Central memory CD8-positive, alpha-beta T cell (primary cell): ENCODE data around the gene MALRD1.

ENCODE experiments used
- ATAC-seq: fragments of 150-1000 bp; cut with Tn5 transposase; replicated peaks from 2 replicates; pipeline ENCODE4 v1.10.0; 2022; ENCODE audit warnings: mild to moderate bottlenecking, moderate FRiP score, moderate number of reproducible peaks; ENCODE audit not compliant: poor library complexity, severe bottlenecking; ENCODE audit errors: extremely low read depth
- DNase-seq, 2 donors: peaks; one replicate each; pipeline ENCODE4 v3.0.0; 2021; ENCODE audit warnings: low spot score in 2 of 2
- H3K27ac Mint-ChIP-seq: one replicate; pipeline ENCODE4 v1.8.0; 2022; ENCODE audit warnings: low read depth, mild to moderate bottlenecking, moderate library complexity, mixed read lengths
- H3K27me3 Mint-ChIP-seq: one replicate; pipeline ENCODE4 v1.8.0; 2022; ENCODE audit warnings: mixed read lengths
- H3K36me3 Mint-ChIP-seq: one replicate; pipeline ENCODE4 v1.8.0; 2022; ENCODE audit warnings: mild to moderate bottlenecking, moderate library complexity, mixed read lengths; ENCODE audit not compliant: insufficient read depth
- H3K4me1 Mint-ChIP-seq: one replicate; pipeline ENCODE4 v1.8.0; 2022; ENCODE audit warnings: mixed read lengths
- H3K4me3 Mint-ChIP-seq: one replicate; pipeline ENCODE4 v1.8.0; 2022; ENCODE audit warnings: mild to moderate bottlenecking, moderate library complexity, mixed read lengths
- H3K9me3 Mint-ChIP-seq: one replicate; pipeline ENCODE4 v1.8.0; 2022; ENCODE audit warnings: mixed read lengths

The MALRD1 gene

DNA sequence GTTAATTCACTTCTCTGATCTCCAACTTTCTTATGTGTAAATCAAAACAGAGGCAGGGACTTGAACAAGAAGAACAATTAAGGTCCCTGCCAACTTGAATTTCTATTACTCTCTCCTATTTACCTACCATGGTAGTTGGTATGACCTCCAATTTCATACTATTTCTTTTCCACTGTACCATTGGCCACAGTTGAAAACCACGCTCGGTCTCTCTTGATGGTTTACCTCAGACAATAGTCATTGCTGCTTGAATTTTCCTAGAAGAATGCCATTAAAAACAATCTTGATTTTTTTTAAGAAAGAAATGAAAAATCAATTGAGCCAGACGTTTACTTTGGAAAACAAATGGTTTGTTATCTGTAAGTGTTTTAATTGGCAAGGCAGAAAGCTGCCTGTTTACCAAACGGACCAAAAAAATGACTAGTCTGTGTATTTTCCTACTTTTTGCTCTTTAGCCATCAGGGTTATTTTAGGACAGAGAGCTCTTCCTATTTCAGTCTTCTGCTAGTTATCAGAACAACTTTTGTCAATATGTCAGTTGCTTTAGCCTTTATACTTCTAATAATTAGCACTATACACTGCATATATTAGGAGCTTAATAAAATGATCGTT lies 610.1 kb downstream of the MALRD1 start:
- no peaks in the 10 kb centered on the region for H3K36me3 Mint-ChIP-seq
- no peak overlapping the region for H3K4me3 Mint-ChIP-seq
- no peak overlapping the region for H3K27ac Mint-ChIP-seq
- DNase-seq (no peak), ATAC-seq (no peak)
- no peaks in the 10 kb centered on the region for H3K4me1 Mint-ChIP-seq
- no peaks in the 10 kb centered on the region for H3K27me3 Mint-ChIP-seq
- no peaks in the 10 kb centered on the region for H3K9me3 Mint-ChIP-seq

DNA sequence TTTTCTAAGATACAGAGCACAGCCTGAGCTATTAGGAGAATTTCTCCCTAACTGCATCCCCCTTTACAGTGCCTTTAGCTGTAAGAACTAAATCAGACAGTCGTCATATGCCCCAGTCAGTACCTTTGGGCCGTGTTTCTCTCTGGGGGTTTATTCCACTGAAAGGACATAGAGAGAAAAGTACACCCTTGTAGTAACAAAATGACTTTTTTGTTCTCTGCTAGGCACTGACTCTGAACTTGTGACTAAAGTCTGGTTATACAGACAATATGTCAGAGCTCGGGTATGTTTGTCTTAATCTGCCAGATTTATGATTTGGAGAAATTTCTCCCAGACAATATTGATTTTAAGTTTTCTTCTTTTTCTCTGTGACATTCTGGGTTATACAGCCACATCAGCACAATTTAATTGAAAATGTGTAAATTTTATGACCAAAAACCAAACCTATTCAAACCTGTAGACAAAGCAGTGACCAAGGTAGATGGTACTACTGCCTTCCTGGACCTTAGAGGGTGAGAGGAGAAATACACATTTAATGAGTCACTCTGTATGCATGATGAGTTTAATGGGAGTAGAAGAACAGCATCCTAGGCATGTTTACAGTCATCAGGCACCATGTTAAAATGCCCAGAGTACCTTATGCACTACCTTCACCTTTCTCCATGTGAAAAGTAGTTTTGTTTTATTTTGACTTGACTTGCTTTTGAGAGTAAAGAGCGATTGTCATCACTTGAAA lies 611.5 kb downstream of the MALRD1 start:
- H3K27me3 Mint-ChIP-seq, result no peaks in the 10 kb centered on the region
- DNase-seq (no peak), ATAC-seq (no peak)
- H3K9me3 Mint-ChIP-seq, result no peaks in the 10 kb centered on the region
- no peak overlapping the region for H3K27ac Mint-ChIP-seq
- no peak overlapping the region for H3K4me3 Mint-ChIP-seq
- H3K4me1 Mint-ChIP-seq, result no peaks in the 10 kb centered on the region
- H3K36me3 Mint-ChIP-seq, result no peaks in the 10 kb centered on the region

DNA sequence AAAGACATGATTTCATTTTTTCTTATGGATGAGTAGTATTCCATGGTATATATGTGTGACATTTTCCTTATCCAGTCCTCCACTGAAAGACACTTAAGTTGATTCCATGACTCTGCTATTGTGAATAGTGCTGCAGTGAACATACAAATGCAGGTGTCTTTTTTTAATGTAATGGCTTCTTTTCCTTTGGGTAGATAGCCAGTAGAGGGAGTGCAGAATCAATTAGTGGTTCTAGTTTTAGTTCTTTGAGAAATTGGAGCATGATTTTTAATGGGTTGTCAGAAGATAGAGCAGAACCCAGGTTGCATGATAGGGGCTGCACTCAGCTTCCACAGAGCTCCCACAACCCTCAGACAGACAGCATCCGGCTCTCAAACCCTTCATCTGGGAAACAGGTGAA lies 614.7 kb downstream of the MALRD1 start:
- ATAC-seq, result no peak
- no peak overlapping the region for H3K27ac Mint-ChIP-seq
- no peak overlapping the region for H3K4me3 Mint-ChIP-seq
- no peak for DNase-seq
- no peaks in the 10 kb centered on the region for H3K36me3 Mint-ChIP-seq
- H3K27me3 Mint-ChIP-seq, result no peaks in the 10 kb centered on the region
- H3K9me3 Mint-ChIP-seq, result peaks cover 7% of the 10 kb centered on the region
- no peaks in the 10 kb centered on the region for H3K4me1 Mint-ChIP-seq

DNA sequence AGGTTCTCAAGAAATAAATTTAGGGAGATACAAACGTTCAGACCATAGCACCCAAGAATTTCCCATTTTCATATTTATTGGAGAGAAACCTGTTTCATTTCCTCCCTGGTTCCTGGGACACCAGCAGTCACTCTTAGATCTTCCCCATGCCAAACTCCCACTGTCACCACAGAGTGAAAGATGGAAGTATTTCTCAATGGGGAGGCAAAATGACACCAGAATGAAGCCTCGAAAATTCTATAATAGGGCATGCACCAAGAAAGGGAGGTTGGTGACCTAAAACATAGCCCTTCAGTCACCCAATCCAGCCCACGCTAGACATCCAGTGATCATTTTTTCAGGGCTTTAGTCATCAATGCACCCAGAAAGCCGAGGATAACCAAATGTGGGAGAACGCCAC lies 619.5 kb downstream of the MALRD1 start:
- Mint-ChIP-seq H3K9me3 (peaks cover 12% of the 10 kb centered on the region), H3K27me3 (no peaks in the 10 kb centered on the region), H3K4me1 (no peaks in the 10 kb centered on the region), H3K27ac (no peak overlapping the region), H3K4me3 (no peak overlapping the region), H3K36me3 (no peaks in the 10 kb centered on the region)
- ATAC-seq (no peak), DNase-seq (no peak)

DNA sequence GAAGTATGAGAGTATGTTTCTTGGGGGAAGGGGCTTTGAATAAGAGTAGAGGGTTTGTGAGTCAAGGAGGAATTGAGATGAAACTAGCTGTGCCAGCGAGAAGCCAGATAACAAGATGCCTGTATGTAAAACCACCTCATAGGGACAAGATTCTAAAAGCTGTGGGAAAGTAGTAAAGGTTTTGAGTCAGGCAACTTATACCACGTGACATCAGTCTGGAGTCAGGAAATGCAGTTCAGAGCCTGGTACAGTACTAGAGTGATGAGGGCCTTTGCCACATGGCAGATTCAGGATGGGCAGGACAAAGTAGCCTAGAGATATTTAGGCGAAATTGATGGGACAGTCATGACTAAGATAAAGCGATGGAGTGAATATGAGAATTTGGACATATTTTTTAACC lies 627.5 kb downstream of the MALRD1 start:
- Mint-ChIP-seq H3K27ac (no peak overlapping the region), H3K4me1 (no peaks in the 10 kb centered on the region), H3K9me3 (peaks cover 23% of the 10 kb centered on the region), H3K27me3 (no peaks in the 10 kb centered on the region), H3K4me3 (no peak overlapping the region), H3K36me3 (no peaks in the 10 kb centered on the region)
- ATAC-seq (no peak), DNase-seq (no peak)

DNA sequence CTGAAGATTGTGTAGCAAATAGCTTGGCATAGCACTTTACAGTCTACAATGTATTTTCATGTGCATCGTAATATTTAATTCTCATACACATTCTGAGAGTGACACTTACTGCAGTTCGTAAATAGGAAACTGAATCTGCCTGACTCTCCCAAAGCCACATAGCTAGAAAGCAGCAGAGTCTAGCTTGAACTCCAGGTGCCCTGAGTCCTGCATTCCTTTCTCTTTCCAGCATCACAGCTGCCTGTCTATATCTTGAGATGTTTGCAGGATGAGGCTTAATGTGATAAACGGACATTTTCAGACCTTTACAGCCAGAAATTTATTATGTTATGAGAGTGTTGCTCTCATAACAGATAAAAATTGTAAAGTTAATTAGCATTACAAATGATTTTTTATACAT lies 634.8 kb downstream of the MALRD1 start:
- H3K36me3 Mint-ChIP-seq, result no peaks in the 10 kb centered on the region
- H3K27ac Mint-ChIP-seq, result no peak overlapping the region
- H3K27me3 Mint-ChIP-seq, result no peaks in the 10 kb centered on the region
- no peak overlapping the region for H3K4me3 Mint-ChIP-seq
- no peak for DNase-seq
- no peaks in the 10 kb centered on the region for H3K4me1 Mint-ChIP-seq
- H3K9me3 Mint-ChIP-seq, result peaks cover 16% of the 10 kb centered on the region
- ATAC-seq, result no peak

DNA sequence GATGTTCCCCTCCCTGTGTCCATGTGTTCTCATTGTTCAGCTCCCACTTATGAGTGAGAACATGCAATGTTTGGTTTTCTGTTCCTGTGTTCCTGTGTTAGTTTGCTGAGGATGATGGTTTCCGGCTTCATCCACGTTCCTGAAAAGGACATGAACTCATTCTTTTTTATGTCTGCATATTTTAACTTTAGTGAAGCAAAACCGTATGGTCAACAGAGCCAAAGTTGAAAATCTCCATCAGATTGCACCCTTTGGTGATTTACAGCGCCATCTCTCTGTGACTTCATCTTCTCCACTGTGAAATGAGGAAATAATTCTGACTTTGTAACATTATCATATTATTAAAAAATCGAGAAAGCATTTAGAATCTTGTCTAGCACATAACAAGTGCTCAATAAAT lies 635.4 kb downstream of the MALRD1 start:
- Mint-ChIP-seq H3K4me3 (no peak overlapping the region), H3K4me1 (no peaks in the 10 kb centered on the region), H3K27me3 (no peaks in the 10 kb centered on the region), H3K9me3 (peaks cover 16% of the 10 kb centered on the region), H3K27ac (no peak overlapping the region), H3K36me3 (no peaks in the 10 kb centered on the region)
- ATAC-seq (no peak), DNase-seq (no peak)

DNA sequence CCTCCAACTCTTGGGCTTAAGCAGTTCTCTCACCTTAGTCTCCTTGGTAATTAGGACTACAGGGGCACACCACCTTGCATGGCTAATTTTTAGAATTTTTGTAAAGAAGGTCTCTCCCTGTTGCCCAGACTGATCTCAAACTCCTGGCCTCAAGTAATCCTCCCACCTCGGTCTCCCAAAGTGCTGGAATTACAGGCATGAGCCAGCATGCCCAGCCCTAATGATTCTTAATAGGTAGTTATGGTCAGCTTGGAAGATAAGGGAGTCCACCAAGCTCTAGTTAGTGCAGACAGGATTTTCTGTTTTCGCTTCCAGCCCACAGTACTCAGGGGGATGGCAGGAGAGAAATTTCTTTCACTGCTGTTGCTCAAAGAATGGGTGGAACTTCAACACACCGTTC lies 639.7 kb downstream of the MALRD1 start:
- no peak overlapping the region for H3K27ac Mint-ChIP-seq
- DNase-seq, result no peak
- no peaks in the 10 kb centered on the region for H3K36me3 Mint-ChIP-seq
- ATAC-seq, result no peak
- no peaks in the 10 kb centered on the region for H3K4me1 Mint-ChIP-seq
- peaks cover 4% of the 10 kb centered on the region for H3K9me3 Mint-ChIP-seq
- no peaks in the 10 kb centered on the region for H3K27me3 Mint-ChIP-seq
- H3K4me3 Mint-ChIP-seq, result no peak overlapping the region

DNA sequence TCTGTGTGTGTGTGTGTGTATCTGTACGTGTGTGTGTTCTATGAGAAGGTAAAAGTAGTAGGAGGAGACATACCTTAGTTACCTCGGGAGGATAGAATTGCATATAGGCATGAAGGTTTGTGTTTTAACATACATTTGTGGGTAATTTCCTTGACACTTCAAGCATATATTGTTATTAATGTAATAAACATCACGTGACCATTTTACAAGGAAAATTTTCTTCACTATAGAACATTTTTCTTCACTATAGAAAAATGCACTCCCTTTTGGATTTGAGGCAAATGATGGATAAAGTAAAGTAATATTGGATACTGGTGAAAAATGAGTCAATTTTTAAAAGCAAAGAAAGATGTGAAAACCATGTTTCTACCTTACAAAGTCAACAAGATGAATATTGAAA lies 640.6 kb downstream of the MALRD1 start:
- DNase-seq (no peak), ATAC-seq (no peak)
- Mint-ChIP-seq H3K27me3 (no peaks in the 10 kb centered on the region), H3K27ac (no peak overlapping the region), H3K36me3 (no peaks in the 10 kb centered on the region), H3K4me3 (no peak overlapping the region), H3K9me3 (peaks cover 4% of the 10 kb centered on the region), H3K4me1 (no peaks in the 10 kb centered on the region)

DNA sequence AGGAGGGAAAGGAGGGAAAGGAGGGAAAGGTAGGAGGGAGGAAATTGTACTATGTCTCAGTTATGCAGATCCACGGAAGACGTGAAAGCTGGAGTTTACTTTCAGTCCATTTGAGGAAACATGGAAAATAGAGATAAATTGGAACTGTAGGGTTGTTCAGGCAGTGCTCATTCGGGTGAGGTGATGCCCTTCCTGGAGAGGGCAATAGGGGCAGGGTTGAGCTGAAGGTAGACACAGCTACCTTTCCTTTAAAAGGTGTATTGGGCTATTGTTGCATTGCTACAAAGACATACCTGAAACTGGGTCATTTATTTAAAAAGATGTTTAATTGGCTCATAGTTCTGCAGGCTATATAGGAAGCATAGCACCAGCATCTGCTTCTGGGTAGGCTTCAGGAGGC lies 650.7 kb downstream of the MALRD1 start:
- no peak for ATAC-seq
- no peak for DNase-seq
- Mint-ChIP-seq H3K36me3 (no peaks in the 10 kb centered on the region), H3K27me3 (no peaks in the 10 kb centered on the region), H3K27ac (no peak overlapping the region), H3K4me1 (no peaks in the 10 kb centered on the region), H3K9me3 (peaks cover 20% of the 10 kb centered on the region), H3K4me3 (no peak overlapping the region)

DNA sequence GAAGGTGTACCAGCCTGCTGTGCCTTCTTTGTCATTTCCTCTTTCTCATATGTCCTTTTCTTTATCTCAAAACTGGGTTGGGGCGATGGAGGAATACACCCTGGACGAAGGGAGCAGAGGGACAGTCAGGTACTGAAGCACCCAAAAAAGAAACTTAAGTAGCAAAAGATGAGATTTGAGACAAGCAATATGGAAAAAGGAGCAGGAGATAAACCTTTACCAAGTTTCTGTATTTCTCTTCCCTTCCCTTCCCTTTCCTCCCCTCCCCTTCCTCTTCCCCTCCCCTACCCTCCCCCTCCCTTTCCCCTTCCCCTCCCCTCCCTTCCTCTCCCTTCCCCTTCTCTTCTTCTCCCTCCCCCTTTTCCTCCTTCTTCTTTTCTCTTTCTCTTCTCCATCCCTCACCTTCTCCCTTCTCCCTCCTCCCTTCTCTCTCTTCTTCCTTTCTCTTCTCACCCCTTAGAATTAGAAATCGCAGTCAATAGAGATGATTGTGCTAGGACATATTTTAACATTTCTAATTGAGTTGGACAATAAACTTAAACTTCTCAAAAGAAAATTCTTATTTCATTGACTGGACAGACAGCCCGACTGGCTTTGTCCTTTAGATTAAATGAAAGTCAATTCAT lies 652.9 kb downstream of the MALRD1 start:
- Mint-ChIP-seq H3K9me3 (peaks cover 20% of the 10 kb centered on the region), H3K27ac (no peak overlapping the region), H3K36me3 (no peaks in the 10 kb centered on the region), H3K27me3 (no peaks in the 10 kb centered on the region), H3K4me1 (no peaks in the 10 kb centered on the region), H3K4me3 (no peak overlapping the region)
- DNase-seq, result no peak
- ATAC-seq, result no peak

DNA sequence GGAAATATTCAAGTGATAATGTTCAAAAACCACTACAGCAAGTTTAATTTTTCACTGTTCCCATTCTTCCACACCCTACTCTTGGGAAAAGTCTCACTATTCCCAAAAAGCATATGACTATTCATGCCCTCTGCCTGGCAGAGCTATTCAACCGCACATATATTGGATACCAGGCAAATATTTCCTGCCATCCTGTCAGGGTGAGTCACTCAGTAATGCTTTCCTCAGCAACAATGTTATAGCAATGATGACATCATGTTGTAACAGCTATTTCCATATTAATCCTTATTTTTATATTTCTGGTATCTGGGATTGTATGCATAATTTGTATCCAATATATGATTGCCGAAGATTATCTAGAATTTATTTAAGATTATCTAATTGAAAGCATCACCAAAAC lies 653.6 kb downstream of the MALRD1 start:
- Mint-ChIP-seq H3K4me3 (no peak overlapping the region), H3K36me3 (no peaks in the 10 kb centered on the region), H3K27me3 (no peaks in the 10 kb centered on the region), H3K4me1 (no peaks in the 10 kb centered on the region), H3K27ac (no peak overlapping the region), H3K9me3 (peaks cover 20% of the 10 kb centered on the region)
- no peak for ATAC-seq
- no peak for DNase-seq

DNA sequence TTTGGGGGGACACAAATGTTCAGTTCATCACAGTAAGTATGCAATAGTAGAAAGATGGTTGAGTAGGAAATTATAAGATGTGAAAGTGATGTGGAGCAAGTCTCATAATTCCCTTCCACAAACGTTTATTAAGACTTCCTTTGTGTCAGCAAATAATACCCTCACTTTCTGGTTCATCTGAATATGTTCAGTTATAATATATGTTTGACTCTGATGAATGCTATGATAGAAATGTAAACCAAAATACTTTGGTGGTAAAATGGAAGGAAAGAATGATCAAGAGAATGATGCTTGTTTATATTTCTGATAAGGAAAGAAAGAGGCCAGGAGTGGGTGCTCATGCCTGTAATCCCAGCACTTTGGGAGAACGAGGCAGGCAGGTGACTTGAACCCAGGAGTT lies 655.9 kb downstream of the MALRD1 start:
- no peaks in the 10 kb centered on the region for H3K4me1 Mint-ChIP-seq
- ATAC-seq, result no peak
- DNase-seq, result no peak
- no peaks in the 10 kb centered on the region for H3K36me3 Mint-ChIP-seq
- no peaks in the 10 kb centered on the region for H3K27me3 Mint-ChIP-seq
- peaks cover 22% of the 10 kb centered on the region for H3K9me3 Mint-ChIP-seq
- H3K27ac Mint-ChIP-seq, result no peak overlapping the region
- H3K4me3 Mint-ChIP-seq, result no peak overlapping the region
